Fibroblast of mammary gland (primary cell): ENCODE measurements around the gene MAFF.
"Not testable (repeated sequence)": the region's sequence is repeated elsewhere in the genome, so short reads cannot be mapped to it uniquely, and the experiment has no call there.

Source experiments
- DNase-seq: peaks from one replicate; pipeline ENCODE4 v3.0.0-alpha.2; 2010; ENCODE audit warnings: low read depth
- H3K4me3 ChIP-seq: 2 replicates; pipeline ENCODE4 v1.5.1; 2011; ENCODE audit warnings: low read depth, mild to moderate bottlenecking, low read length, moderate library complexity; ENCODE audit not compliant: control insufficient read depth
- TF ChIP-seq, protein P1 (sequence below): conservative IDR thresholded peaks from 2 replicates; pipeline ENCODE4 v1.5.1; 2011; ENCODE audit warnings: low read depth, low read length, inconsistent platforms; ENCODE audit not compliant: control insufficient read depth, insufficient read depth

Gene MAFF

DNA sequence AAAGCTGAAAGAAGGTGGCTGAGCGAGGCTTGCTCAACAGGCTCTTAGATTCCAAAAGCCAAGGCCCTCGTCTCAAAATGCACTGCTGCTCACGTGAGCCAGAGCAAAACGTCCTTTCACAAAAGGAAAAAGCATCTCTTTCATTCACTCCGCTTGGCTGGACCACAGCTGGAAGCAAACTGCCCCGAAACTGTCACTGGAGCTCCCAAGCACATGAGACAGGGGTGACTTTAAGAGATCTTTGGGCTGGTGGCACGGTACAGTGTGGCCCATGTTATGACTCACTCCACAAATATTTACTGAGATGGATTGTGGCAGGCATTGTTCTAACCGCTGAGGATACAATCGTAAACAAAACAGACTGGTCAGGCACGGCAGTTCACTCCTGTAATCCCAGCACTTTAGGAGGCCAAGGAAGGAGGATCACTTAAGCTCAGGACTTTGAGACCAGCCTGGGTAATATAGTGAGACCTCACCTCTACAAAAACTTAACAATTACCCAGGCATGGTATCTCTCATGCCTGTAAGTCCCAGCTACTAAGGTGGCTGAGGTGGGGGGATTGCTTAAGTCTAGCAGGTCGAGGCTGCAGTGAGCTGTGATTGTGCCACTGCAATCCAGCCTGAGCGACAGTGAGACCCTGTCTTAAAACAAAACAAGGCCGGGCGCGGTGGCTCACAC lies 23.7 kb upstream of the MAFF start:
- no peak overlapping the region for H3K4me3 ChIP-seq
- DNase-seq = peak; percentile 88
- TF ChIP-seq, protein P1, sequence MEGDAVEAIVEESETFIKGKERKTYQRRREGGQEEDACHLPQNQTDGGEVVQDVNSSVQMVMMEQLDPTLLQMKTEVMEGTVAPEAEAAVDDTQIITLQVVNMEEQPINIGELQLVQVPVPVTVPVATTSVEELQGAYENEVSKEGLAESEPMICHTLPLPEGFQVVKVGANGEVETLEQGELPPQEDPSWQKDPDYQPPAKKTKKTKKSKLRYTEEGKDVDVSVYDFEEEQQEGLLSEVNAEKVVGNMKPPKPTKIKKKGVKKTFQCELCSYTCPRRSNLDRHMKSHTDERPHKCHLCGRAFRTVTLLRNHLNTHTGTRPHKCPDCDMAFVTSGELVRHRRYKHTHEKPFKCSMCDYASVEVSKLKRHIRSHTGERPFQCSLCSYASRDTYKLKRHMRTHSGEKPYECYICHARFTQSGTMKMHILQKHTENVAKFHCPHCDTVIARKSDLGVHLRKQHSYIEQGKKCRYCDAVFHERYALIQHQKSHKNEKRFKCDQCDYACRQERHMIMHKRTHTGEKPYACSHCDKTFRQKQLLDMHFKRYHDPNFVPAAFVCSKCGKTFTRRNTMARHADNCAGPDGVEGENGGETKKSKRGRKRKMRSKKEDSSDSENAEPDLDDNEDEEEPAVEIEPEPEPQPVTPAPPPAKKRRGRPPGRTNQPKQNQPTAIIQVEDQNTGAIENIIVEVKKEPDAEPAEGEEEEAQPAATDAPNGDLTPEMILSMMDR = no peak

DNA sequence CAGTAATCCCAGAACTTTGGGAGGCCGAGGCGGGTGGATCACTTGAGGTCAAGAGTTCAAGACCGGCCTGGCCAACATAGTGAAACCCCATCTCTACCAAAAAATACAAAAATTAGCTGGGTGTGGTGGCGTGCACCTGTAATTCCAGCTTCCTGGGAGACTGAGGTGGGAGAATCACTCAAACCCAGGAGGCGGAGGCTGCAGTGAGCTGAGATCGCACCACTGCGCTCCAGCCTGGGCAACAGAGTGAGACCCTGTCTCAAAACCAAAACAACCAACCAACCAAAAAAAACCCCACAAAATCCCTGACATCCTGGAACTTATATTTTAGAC lies 23.2 kb upstream of the MAFF start:
- DNase-seq, H3K4me3 ChIP-seq: not testable (repeated sequence)

DNA sequence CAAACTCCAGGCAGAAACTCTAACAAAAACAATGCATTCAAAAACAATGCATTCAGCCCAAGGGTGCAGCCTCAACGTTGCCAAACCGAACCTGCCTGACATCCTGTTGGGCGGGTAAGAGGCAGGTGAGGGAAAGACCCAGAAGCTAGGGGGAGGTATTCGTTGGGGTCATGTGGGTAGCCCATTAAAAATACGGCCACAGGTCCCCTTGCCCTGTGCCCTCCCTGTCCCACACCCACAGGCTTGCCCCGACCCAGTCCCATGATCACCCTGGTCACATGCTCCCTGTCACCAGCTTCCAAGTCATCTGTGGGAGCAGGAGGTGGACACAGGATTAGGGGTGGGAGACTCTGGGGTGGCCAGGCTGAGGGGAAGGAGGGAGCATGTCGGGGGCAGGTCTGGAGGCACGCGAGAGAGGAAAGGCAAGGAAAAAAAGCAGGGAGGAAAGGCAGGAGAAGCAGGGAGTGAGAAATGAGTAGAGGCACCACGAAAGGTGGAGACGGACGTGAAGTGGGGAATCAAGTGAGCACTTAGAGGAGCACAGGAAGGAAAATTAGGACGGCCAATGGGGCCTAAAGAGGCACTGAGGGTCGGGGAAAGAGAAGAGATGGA lies 20.8 kb upstream of the MAFF start:
- H3K4me3 ChIP-seq = peak overlapping the region; percentile 52
- TF ChIP-seq, protein P1 = no peak
- DNase-seq = no peak

DNA sequence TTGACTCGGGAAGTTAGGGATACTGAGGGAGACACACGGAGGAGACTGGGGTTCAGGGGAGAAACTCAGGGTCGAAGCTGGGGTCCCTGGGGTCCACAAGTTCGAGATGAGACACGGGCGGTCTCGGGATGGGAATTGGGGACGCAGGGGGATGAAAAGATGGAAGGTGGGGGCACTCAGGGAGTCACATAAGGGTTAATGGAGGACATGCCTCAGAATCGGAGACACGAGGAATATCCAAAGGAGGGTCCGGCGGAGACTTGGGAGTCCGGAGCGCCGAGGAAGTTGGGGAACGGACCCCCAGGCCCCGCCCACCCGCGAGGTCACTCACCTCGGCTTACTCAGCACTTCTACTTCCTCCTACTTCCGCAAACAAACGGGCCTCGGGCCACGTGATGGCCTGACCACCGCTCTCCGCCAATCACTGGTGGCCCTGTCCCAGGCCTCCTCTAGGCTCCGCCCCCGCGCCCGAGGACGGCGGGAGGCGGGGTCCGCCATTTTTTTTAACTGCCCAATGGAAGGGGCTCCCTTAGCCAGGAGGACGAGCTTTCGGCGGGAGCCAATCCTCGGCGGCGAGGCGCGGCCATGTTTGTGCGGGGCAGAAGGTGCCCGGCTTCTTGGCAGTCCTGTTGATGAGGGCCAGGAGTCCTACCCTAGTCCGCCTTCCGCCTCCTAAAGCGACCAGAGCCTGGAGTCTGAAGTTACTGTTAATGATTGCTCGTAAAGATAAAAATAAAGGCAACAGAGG lies 20.2 kb upstream of the MAFF start, which contains the start of gene PLA2G6:
Gene PLA2G6 (minus strand): TSS at position 378 of the 748 bp plus-strand sequence. CDS start 12,404 bp downstream, outside the sequence.
- TF ChIP-seq, protein P1 = no peak
- DNase-seq = peak; percentile 98
- H3K4me3 ChIP-seq = peak within 1 kb of the TSS; percentile 52

DNA sequence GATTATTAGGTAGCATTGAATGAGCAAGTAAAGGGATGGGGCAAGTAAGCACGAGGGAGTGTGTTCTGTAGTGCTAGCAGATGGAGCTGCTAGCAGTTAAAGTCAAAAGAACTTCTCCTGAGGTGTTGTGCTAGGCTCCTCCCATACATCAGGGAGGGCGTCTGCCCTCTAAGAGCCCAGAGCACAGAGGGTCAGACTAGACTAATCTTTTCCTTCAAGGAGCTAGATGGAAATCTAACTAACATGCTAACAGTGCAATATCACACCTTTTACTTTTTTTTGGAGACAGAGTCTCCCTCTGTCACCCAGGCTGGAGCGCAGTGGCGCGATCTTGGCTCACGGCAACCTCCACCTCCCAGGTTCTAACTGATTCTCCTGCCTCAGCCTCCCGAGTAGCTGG lies 17.0 kb upstream of the MAFF start:
- TF ChIP-seq, protein P1 = no peak
- H3K4me3 ChIP-seq = no peak overlapping the region
- DNase-seq = no peak

DNA sequence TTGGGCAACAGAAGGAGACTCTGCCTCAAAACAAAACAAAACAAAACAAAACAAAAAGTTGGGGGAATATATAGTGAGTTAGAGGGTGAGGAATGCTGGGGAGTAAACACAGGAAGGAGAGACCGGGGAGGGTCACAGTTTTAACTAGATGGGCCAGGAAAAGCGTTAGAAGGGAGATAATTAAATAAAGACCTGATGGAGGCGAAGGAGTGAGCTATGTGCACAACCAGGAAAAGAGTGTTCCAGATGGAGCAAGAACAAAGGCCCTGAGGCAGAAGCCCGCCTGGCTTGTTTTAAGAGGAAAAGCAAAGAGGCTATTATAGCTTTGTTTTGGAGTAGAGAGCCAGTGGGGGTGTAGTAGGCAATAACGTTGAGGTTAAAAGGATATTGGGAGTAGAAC lies 15.4 kb upstream of the MAFF start:
- TF ChIP-seq, protein P1 = no peak
- no peak overlapping the region for H3K4me3 ChIP-seq

More for the DNA sequence above, 15.4 kb upstream of the MAFF start:
- DNase-seq = no peak
